PC-3 (cell line): ENCODE measurements around the gene PHKG1. TPM values are rescaled to one million over a fixed set of nuclear protein-coding genes. Genes with fewer than 3 reads are reported as not detected.
"Not testable (repeated sequence)": the region's sequence is repeated elsewhere in the genome, so short reads cannot be mapped to it uniquely, and the experiment has no call there.

ENCODE experiments used
- ATAC-seq: fragments of 200-7000 bp; cut with Tn5 transposase; 2 replicates; pipeline ENCODE4 v1.9.1; 2020; ENCODE audit warnings: mild to moderate bottlenecking, moderate library complexity
- BruUV-seq: library from RNA; stranded (reverse); fragments of 400-500 nt; replicated peaks from 2 replicates; lab custom pipeline; 2021; lab: Mats Ljungman, UMichigan
- CTCF ChIA-PET: fragments of 300-600 bp; sonication (Branson Sonifier 250); formaldehyde crosslinking; loops from one replicate; lab custom pipeline; 2022; ENCODE audit warnings: antibody characterized with exemption; lab: Charles Lee
- POLR2A ChIA-PET: fragments of 300-600 bp; sonication (Branson Sonifier 250); formaldehyde crosslinking; loops from one replicate; lab custom pipeline; 2022; ENCODE audit warnings: antibody characterized with exemption; ENCODE audit not compliant: unreplicated experiment; lab: Charles Lee
- DNase-seq: peaks from one replicate; pipeline ENCODE4 v3.0.0-alpha.2; 2015
- H2AFZ ChIP-seq: fragments of 300-600 bp; sonication (generic); 2 replicates; pipeline ENCODE4 v1.6.0; 2016; ENCODE audit warnings: antibody characterized with exemption, low read length
- H3F3A ChIP-seq: fragments of 300-600 bp; sonication (generic); one replicate; pipeline ENCODE4 v1.6.0; 2017; ENCODE audit warnings: antibody characterized with exemption, low read length, control low read depth, mild to moderate bottlenecking; ENCODE audit not compliant: unreplicated experiment
- H3K27ac ChIP-seq: fragments of 300-600 bp; sonication (generic); 2 replicates; pipeline ENCODE4 v1.5.1; 2016; ENCODE audit warnings: mild to moderate bottlenecking, low read length
- H3K27me3 ChIP-seq: fragments of 300-600 bp; sonication (generic); 2 replicates; pipeline ENCODE4 v1.6.1; 2016; ENCODE audit warnings: low read length, mixed read lengths
- H3K36me3 ChIP-seq: fragments of 300-600 bp; sonication (generic); 2 replicates; pipeline ENCODE4 v1.6.1; 2016; ENCODE audit warnings: low read depth, mixed run types, low read length, mixed read lengths
- H3K4me1 ChIP-seq: fragments of 300-600 bp; sonication (generic); 2 replicates; pipeline ENCODE4 v1.5.1; 2016; ENCODE audit warnings: low read length; ENCODE audit not compliant: insufficient read depth
- H3K4me2 ChIP-seq: fragments of 300-600 bp; sonication (generic); 2 replicates; pipeline ENCODE4 v1.6.0; 2016; ENCODE audit warnings: low read length
- H3K4me3 ChIP-seq: fragments of 300-600 bp; sonication (generic); 2 replicates; pipeline ENCODE4 v1.5.1; 2016; ENCODE audit warnings: mild to moderate bottlenecking, low read length, mixed read lengths
- H3K79me2 ChIP-seq: fragments of 300-600 bp; sonication (generic); 2 replicates; pipeline ENCODE4 v1.6.1; 2017; ENCODE audit warnings: low read length, mixed read lengths
- H3K9ac ChIP-seq: fragments of 300-600 bp; sonication (generic); 2 replicates; pipeline ENCODE4 v1.6.0; 2016; ENCODE audit warnings: mild to moderate bottlenecking, low read length
- H3K9me2 ChIP-seq: fragments of 300-600 bp; sonication (generic); replicated peaks from 2 replicates; pipeline ENCODE4 v1.6.1; 2016; ENCODE audit warnings: mixed run types, low read length, mixed read lengths
- H3K9me3 ChIP-seq: fragments of 300-600 bp; sonication (generic); 2 replicates; pipeline ENCODE4 v1.6.1; 2016; ENCODE audit warnings: low read length, mixed read lengths
- H4K20me1 ChIP-seq: fragments of 300-600 bp; sonication (generic); 2 replicates; pipeline ENCODE4 v1.6.1; 2016; ENCODE audit warnings: low read length, mixed read lengths
- CTCF ChIP-seq: fragments of 300-600 bp; sonication (generic); conservative IDR thresholded peaks from 2 replicates; pipeline ENCODE4 v1.5.1; 2017; ENCODE audit warnings: antibody characterized with exemption, low read depth, mild to moderate bottlenecking, low read length
- EZH2 ChIP-seq: fragments of 300-600 bp; sonication (generic); IDR thresholded peaks from one replicate; pipeline ENCODE4 v1.6.1; 2017; ENCODE audit warnings: antibody characterized with exemption, mild to moderate bottlenecking, low read length; ENCODE audit not compliant: unreplicated experiment
- EZH2phosphoT487 ChIP-seq: fragments of 300-600 bp; sonication (generic); IDR thresholded peaks from 2 replicates; pipeline ENCODE4 v1.6.1; 2018; ENCODE audit warnings: mild to moderate bottlenecking, antibody characterized with exemption, low read length, borderline replicate concordance
- intact Hi-C: fragments of 100-400 bp; cut with micrococcal nuclease; formaldehyde crosslinking; loops from 2 replicates; pipeline ENCODE4 v1.9.0; 2023
- total RNA-seq: library from RNA; depleted of rRNA; stranded (reverse); fragments of >200 nt; gene quantifications from 2 replicates; pipeline ENCODE4 v1.2.3, GENCODE V29; 2014

PHKG1 gene
- total RNA-seq, 1 experiment from 2014 or later: 1.3 TPM

DNA sequence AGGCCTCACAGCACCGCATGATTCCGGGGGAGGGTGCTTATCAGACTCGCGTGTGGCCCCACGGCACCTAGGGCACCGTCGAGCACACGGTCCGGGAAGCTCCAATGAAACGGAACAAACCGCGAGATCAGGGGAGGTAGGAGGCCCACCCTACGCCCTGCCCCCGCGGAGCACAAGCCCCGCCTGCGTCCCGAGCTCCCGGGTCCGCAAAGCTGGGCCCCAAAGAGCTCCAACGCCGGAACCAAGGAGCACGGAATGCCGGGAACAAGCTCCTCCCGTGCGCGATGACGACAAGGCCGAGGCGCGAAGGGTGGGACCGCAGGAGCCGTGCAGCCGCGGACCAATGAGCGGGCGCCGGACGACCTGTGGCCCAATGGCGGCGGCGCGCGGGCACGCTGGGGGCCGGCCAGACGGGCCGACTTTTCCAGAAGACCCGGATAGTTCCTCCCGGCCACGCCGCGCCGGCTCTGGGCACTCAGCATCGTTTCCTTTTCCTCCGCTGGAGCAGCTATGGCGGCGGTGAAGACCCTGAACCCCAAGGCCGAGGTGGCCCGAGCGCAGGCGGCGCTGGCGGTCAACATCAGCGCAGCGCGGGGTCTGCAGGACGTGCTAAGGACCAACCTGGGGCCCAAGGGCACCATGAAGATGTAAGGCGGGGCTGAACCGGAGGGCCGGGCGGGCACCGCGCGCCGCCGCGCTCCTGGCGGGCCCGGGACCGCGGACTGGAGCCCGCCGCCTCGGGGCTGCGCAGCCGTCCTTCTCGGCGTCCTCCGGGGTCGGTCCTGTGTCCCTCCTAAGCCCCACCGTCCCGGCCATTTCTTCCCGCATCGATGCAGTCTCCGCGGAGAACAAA is 41.2 kb downstream of the PHKG1 start, which contains the start of the genes CCT6A and PSPH:
TSS of gene CCT6A (plus strand) at position 427 of the 853 bp plus-strand sequence. CDS start at position 511, 84 bp downstream.
TSS of gene PSPH (minus strand) at position 106 of the 853 bp plus-strand sequence. CDS start 30,232 bp downstream, outside the sequence.
- H3F3A ChIP-seq: no peaks in the 10 kb centered on the region
- ChIA-PET CTCF (interaction anchor here (0.5 to 1.4 kb wide), 5 partner anchors 14 to 410 kb away, joined by 4 to 6 read pairs (median 6); no protein-coding TSS in a partner anchor), POLR2A (interaction anchor here (0.5 to 1.3 kb wide), 14 partner anchors 13 to 1073 kb away, joined by 3 to 21 read pairs (median 4); partner anchors contain the start of genes CHCHD2 and SUMF2)
- DNase-seq: peak; percentile 98
- no TSS peak for BruUV-seq
- peak within 1 kb of the TSS; percentile 100 for H3K9ac ChIP-seq
- peaks cover 38% of the 10 kb centered on the region for H3K36me3 ChIP-seq
- H3K27me3 ChIP-seq: no peaks in the 10 kb centered on the region
- peaks cover 78% of the 10 kb centered on the region for H3K79me2 ChIP-seq
- H3K4me3 ChIP-seq: peak within 1 kb of the TSS; percentile 99
- H4K20me1 ChIP-seq: peaks cover 31% of the 10 kb centered on the region
- H3K27ac ChIP-seq: peak within 1 kb of the TSS; percentile 70
- H3K9me3 ChIP-seq: no peaks in the 10 kb centered on the region
- TF ChIP-seq EZH2phosphoT487: no peak
- no peak for TF ChIP-seq EZH2
- no peak for TF ChIP-seq CTCF
- H3K9me2 ChIP-seq: no peaks in the 10 kb centered on the region
- peak within 1 kb of the TSS; percentile 81 for H2AFZ ChIP-seq
- peak; percentile 93 for ATAC-seq
- peak within 1 kb of the TSS; percentile 94 for H3K4me2 ChIP-seq
- intact Hi-C loops: loop anchor here (1.0 to 5.0 kb wide), 3 partner anchors 11 to 84 kb away; no protein-coding TSS in a partner anchor
- peaks cover 37% of the 10 kb centered on the region for H3K4me1 ChIP-seq

GRCh38 chr7:56051053-56051338 is 41.8 kb downstream of the PHKG1 start:
- intact Hi-C loops: loop anchor here (1.0 to 5.0 kb wide), 3 partner anchors 11 to 84 kb away; no protein-coding TSS in a partner anchor
- peak overlapping the region; percentile 100 for H3K9ac ChIP-seq
- no peaks in the 10 kb centered on the region for H3F3A ChIP-seq
- H3K4me2 ChIP-seq: peak overlapping the region; percentile 94
- ATAC-seq (no peak), DNase-seq (no peak)
- H3K36me3 ChIP-seq: peaks cover 35% of the 10 kb centered on the region
- H2AFZ ChIP-seq: peak overlapping the region; percentile 81
- H3K79me2 ChIP-seq: peaks cover 75% of the 10 kb centered on the region
- H3K4me3 ChIP-seq: peak overlapping the region; percentile 99
- CTCF ChIA-PET: interaction anchor here (0.5 to 1.4 kb wide), 5 partner anchors 14 to 410 kb away, joined by 4 to 6 read pairs (median 6); no protein-coding TSS in a partner anchor
- peaks cover 37% of the 10 kb centered on the region for H3K4me1 ChIP-seq
- TF ChIP-seq EZH2: no peak
- no peak for TF ChIP-seq CTCF
- no peak for TF ChIP-seq EZH2phosphoT487
- peak overlapping the region; percentile 67 for H3K27ac ChIP-seq
- POLR2A ChIA-PET: interaction anchor here (0.5 to 1.3 kb wide), 12 partner anchors 13 to 587 kb away, joined by 3 to 21 read pairs (median 4); partner anchors contain the start of genes CHCHD2 and SUMF2
- H3K27me3 ChIP-seq: no peaks in the 10 kb centered on the region
- no peaks in the 10 kb centered on the region for H3K9me3 ChIP-seq
- peaks cover 31% of the 10 kb centered on the region for H4K20me1 ChIP-seq
- no peaks in the 10 kb centered on the region for H3K9me2 ChIP-seq
- TSS peak; percentile 92 for BruUV-seq

DNA sequence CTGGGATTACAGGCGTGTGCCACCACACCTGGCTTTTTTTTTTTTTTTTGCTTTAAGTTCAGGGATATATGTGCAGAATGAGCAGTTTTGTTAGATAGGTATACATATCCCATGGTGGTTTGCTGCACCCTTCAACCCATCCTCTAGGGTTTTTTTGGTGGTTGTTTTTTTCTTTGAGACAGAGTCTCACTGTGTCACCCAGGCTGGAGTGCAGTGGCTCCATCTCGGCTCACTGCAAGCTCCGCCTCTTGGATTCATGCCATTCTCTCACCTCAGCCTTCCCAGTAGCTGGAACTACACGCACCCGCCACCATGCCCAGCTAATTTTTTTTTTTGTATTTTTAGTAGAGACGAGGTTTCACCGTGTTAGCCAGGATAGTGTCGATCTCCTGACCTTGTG is 44.0 kb downstream of the PHKG1 start:
- Histone ChIP-seq H4K20me1 (peaks cover 11% of the 10 kb centered on the region; the same call in 1 of the 2 replicates), H3K79me2 (peaks cover 53% of the 10 kb centered on the region), H3K4me1 (peaks cover 18% of the 10 kb centered on the region), H3K36me3 (peaks cover 16% of the 10 kb centered on the region), H3K4me2 (0 out of 2 replicates have a peak overlapping the region, but pooled peaks have one; percentile 10)
- H3K4me3 ChIP-seq, ATAC-seq, CTCF ChIA-PET, H3K9me3 ChIP-seq, H3K27ac ChIP-seq, H3K27me3 ChIP-seq, H3K9me2 ChIP-seq, intact Hi-C loops, H3K9ac ChIP-seq, H3F3A ChIP-seq, H2AFZ ChIP-seq, POLR2A ChIA-PET, BruUV-seq: not testable (repeated sequence)
- peak; percentile 20 for DNase-seq
